ENCODE data around the gene CREG1.
"Not testable (repeated sequence)": the region's sequence is repeated elsewhere in the genome, so short reads cannot be mapped to it uniquely, and the experiment has no call there.

CREG1 gene

DNA sequence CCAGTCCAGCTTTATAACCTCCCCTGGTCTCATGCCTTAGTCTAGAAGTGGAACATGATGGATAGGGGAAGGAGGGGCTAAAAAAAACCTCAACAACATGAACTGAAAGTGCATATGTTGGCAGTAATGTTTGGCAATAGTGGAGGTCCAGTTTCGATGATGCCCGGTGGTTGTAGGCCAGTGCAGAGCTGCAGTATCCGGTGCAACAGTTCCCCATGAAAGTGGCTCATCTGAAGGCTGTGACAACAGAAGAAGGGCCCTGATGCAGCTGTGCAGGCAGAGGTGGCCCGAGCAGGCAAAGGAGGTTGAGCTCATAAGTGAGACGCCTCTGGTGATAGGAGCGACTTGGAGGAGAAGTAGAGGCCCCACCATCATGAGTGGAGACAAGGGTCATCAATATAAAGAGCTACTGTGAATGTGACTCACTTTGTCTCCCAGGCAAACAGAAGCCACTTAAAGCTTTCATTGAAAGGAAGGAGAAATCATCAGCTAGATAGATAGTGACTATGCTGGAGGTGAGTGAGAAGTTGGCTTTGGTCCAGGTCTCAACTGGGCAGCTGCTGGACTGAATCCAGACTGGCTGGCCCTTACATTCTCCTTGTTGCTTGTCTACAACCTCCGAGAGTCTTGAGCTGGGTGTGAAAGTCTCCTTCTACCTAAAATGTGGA lies 10.2 kb upstream of the CREG1 start:
- no peak for DNase-seq

GRCh38 chr1:167562702-167563101 lies 9.1 kb upstream of the CREG1 start:
- DNase-seq = no peak

DNA sequence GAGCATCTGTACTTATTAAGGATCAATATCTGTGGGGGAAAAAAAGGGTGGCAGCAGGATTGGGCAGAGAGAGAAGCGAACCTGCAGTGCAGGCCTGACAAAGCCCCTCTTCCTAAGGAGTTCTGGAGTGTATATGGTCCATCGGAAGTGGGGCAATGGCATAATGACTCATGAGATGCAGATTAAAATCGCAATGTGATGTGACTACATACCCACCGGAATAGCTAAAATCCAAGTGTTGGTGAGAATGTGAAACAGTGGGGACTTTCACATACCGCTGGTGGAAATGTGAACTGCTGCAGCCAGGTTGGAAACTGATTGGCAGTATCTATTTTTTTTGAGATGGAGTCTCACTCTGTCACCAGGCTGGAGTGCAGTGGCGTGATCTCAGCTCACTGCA lies 8.2 kb upstream of the CREG1 start:
- no peak for DNase-seq

- peak; percentile 83 for DNase-seq
These were observed 2.6 kb upstream of the CREG1 start for GRCh38 chr1:167555971-167556714.

DNA sequence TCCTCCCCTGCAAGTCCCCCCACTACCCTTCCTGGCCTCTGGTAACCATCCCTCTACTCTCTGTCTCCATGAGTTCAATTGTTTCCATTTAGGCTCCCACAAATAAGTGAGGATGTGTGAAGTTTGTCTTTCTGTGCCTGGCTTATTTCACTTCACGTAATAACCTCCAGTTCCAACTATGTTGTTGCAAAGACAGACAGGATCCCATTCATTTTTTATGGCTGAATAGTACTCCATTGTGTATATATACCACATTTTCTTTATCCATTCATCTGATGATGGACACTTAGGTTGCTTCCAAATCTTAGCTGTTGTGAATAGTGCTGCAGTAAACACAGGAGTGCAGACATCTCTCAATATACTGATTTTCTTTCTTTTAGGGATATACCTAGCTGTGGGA lies 1.5 kb upstream of the CREG1 start:
- DNase-seq = not testable (repeated sequence)

GRCh38 chr1:167554028-167554779 lies 642 bp upstream of the CREG1 start:
- no peak for DNase-seq

DNA sequence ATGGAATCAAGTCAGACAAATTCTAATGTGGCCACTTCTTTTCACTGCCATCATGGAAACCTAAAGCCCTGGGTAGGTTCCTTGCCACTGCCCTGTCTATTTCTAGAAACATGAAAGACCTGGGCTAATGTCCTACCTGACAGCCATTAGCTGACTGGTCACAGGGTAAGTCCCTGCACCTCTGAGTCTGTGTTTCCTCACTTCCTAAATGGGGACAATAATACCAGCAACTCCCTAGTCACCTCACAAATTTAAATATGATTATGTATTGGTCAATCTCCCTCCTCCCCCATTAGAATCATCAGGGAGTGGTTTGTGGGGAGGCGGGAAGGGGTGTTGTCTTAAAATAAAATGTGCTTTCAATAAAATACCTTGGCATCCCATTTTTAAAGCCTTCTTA lies 2.2 kb downstream of the CREG1 start:
- no peak for DNase-seq

GRCh38 chr1:167548059-167548932 lies 5.3 kb downstream of the CREG1 start:
- DNase-seq = no peak

GRCh38 chr1:167546935-167547334 lies 6.6 kb downstream of the CREG1 start:
- no peak for DNase-seq

DNA sequence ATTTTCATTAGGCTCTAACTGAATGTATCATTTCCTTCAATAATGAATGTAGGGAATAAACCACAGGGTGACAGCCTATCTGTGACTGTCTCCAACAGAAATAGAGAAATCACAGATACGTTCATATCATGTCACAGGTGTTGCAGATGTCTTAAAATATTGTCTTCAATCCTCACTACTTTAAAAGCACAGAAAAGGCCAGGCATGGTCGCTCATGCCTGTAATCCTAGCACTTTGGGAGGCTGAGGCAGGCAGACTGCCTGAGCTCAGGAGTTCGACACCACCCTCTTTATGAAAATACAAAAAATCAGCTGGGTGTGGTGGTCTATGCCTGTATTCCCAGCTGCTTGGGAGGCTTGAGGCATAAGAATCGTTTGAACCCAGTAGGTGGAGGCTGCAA lies 8.2 kb downstream of the CREG1 start:
- no peak for DNase-seq

DNA sequence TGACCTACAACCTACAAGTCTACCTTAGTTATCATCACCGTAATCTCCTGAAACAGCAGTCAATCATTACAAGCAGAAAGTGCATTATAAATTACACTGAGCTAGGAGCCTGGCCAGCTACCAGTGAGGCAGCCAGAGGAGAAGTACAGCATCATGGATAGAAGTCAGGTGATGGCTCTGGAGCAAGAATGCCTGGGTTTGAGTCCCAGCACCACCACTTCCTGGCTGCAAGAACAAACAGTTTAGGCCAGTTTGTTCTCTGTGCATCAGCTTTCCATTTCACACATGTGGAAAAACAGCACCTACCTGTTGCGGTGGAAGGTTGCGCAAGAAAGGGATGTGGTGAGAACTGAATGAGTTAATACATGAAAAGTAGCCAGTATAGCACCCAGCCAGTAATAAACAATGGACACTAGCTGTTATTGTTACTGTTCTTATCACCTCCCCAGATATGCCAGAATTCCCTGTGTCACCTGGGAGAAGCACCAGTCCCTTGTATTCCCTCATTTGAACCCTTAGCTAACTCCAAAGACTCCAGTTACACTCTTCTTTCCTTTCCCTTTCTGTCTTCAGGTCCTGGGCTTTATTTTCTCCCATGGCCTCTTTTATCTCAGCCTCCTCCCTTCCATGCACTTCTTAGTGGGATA lies 9.0 kb downstream of the CREG1 start:
- DNase-seq = no peak

DNA sequence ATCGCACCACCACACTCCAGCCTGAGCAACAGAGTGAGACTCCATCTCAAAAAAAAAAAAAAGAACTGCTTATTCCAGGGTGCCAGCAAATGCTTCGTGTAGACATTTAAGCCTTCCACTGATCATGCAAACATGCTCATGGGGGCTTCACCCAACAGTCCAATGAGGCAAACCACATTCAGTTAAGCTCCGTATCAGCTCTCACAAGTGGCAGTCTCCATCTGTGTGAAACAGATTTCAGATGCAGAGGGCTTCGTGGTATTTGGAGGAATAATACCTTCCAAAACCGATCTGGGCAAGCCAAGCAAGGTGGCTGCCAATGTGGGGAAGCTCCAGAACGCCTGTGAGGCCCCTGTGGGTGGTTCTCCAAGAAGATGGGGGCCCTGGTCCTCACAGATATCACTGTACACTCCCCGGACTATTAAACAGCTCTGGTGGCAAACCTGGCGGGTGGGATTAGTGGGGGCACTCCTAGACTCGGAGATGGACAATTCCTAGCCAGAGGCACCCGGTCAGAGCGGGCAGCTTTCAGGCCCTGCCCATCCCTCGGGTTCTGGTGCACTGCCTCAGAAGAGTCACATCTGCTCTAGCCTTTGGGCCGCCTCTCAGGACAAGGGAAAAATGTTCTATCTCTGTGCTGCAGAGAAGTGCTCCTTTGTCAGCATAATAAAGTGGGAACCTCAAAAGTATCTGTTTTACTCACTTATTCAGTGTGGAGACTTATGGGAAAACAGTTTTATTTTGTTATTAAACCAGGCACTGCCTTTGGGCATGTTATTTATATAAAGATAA lies 10.2 kb downstream of the CREG1 start:
- no peak for DNase-seq

- no peak for DNase-seq
These were observed 11.2 kb downstream of the CREG1 start for GRCh38 chr1:167542109-167543032.

GRCh38 chr1:167541610-167542009 lies 12.0 kb downstream of the CREG1 start:
- no peak for DNase-seq

DNA sequence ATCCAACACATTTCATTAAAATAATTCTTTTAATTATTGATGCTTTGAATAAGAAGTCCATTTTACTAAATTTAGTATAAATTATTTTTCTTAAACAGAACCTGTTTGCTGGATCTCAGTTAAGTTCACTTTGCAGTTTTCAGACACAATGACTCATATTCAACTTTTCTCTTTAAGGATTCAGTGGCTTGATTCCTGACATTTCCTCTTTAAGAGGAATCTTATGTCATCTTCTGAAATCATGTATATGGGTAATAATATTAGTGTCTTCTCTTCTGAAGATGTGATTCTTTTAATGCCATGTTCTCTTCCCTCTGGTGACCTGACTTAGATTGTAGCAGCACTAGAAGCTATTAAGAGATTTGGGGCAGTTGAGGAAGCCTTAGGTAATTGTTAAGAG lies 12.6 kb downstream of the CREG1 start:
- no peak for DNase-seq

DNA sequence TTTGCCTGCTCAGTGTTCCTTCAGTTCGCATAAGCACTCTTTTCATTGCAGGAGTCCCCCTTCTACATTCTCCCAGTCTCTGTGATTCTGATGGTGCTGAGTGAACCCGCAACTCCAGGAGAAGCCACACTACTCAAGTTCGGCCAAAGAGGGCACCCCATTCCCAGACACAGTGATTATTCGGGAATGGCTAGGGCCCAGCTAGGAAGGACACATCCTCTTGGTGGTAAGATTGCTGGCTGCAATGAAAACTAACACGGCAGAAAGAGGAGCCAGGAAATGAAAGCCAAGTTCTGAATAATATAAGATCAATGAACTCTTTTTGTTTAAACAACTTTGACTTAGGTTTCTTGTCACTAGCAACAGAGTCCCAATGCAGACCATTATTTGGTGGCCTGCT lies 14.9 kb downstream of the CREG1 start:
- no peak for DNase-seq

DNA sequence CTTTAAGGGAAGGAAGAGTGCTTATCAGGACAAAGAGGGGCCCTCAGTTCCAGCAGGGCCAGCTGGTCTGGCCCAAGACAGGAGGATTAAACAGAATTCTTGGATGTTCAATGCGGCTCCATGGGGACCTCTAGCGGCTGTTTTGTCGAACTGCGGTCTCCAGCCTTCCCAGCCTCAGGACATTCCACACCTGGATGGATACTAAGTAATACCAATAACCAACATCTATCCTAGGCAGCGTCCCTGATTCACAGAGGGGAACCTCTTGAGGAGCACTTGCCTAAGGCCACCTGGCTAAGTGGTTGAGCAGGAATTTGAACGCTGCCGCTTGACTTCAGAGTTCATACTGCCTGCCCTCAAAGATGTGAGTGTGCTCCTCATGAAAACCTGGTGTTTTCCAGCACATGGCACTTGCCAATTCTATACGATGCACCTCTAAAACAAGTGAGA lies 19.7 kb downstream of the CREG1 start:
- DNase-seq = peak; percentile 66

- DNase-seq = no peak
These were observed 20.4 kb downstream of the CREG1 start for GRCh38 chr1:167532964-167533824.

- DNase-seq = no peak
These were observed 21.2 kb downstream of the CREG1 start for GRCh38 chr1:167532375-167532774.
